Measurements from ENCODE around the gene DNAAF2. TPM values are rescaled to one million over a fixed set of nuclear protein-coding genes. Genes with fewer than 3 reads are reported as not detected.

Gene DNAAF2
- total and polyA plus RNA-seq, 2 of the 13 experiments (the other 11 are each of a cell fraction or from before 2014, with no cell fraction given), result 6.1 to 13.6 TPM

DNA sequence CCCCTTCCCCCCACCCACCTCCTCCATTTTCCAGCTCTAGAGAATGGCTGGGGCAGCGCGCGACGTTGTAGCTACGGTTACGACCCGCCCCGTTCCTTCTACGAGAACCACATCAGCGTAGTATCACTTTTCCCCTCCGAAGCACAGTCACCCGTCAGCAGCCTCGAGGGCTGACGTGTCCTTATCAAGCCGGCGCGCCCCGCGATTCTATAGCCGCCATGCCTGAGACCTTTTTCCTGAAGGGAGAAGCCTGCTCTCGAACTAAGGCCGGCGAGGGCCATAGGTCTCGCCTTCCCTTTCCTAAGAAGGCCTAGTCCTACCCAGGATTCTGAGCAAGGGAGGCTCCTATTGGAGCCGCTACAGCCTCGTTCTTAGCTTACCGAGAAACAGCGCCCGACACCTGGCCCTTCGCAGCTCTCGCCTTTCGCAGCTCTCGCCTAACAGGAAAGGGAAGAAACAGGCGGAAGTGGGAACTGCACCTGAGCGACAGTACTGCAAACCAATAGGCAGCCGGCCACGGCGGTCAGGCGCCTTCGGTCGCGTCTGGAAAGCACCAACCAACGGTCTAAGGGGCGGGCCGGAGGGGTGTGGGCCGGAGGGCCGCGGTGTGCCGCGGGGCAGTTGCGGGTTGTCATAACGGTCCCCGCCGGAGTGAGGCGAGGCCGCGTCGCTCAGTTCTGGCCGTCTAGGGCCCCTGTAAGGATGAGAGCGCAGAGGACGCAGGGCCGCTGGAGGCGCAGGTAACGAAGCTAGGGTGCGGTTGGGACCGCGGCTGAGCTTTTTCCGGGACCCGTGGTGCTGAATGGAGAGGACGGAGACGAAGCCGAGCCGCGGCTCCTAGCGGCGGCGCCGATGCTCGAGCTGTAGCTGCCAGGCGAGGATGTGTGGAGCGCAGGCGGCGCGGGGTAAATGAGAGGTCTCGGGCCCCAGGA lies 14.6 kb downstream of the DNAAF2 start, which contains the start of the genes MGAT2 and RPL36AL (continued):
- TF ChIP-seq, protein P1, sequence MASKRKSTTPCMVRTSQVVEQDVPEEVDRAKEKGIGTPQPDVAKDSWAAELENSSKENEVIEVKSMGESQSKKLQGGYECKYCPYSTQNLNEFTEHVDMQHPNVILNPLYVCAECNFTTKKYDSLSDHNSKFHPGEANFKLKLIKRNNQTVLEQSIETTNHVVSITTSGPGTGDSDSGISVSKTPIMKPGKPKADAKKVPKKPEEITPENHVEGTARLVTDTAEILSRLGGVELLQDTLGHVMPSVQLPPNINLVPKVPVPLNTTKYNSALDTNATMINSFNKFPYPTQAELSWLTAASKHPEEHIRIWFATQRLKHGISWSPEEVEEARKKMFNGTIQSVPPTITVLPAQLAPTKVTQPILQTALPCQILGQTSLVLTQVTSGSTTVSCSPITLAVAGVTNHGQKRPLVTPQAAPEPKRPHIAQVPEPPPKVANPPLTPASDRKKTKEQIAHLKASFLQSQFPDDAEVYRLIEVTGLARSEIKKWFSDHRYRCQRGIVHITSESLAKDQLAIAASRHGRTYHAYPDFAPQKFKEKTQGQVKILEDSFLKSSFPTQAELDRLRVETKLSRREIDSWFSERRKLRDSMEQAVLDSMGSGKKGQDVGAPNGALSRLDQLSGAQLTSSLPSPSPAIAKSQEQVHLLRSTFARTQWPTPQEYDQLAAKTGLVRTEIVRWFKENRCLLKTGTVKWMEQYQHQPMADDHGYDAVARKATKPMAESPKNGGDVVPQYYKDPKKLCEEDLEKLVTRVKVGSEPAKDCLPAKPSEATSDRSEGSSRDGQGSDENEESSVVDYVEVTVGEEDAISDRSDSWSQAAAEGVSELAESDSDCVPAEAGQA (IDR thresholded peaks at IDR 0.05; ENCODE audit: low read depth), result no peak
- TF ChIP-seq, protein P1 (CRISPR knock-in tag; IDR thresholded peaks at IDR 0.05; ENCODE audit: borderline replicate concordance), result no peak
- TF ChIP-seq SRF (IDR thresholded peaks at IDR 0.05; ENCODE audit: low read depth, low read length), result peak; percentile 36; the same call in 1 of the 2 replicates
- TF ChIP-seq ARNT (IDR thresholded peaks at IDR 0.05), result no peak
- TF ChIP-seq, protein P2, sequence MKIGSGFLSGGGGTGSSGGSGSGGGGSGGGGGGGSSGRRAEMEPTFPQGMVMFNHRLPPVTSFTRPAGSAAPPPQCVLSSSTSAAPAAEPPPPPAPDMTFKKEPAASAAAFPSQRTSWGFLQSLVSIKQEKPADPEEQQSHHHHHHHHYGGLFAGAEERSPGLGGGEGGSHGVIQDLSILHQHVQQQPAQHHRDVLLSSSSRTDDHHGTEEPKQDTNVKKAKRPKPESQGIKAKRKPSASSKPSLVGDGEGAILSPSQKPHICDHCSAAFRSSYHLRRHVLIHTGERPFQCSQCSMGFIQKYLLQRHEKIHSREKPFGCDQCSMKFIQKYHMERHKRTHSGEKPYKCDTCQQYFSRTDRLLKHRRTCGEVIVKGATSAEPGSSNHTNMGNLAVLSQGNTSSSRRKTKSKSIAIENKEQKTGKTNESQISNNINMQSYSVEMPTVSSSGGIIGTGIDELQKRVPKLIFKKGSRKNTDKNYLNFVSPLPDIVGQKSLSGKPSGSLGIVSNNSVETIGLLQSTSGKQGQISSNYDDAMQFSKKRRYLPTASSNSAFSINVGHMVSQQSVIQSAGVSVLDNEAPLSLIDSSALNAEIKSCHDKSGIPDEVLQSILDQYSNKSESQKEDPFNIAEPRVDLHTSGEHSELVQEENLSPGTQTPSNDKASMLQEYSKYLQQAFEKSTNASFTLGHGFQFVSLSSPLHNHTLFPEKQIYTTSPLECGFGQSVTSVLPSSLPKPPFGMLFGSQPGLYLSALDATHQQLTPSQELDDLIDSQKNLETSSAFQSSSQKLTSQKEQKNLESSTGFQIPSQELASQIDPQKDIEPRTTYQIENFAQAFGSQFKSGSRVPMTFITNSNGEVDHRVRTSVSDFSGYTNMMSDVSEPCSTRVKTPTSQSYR (CRISPR knock-in tag; IDR thresholded peaks at IDR 0.05; ENCODE audit: borderline replicate concordance), result peak; percentile 13; the same call in 1 of the 2 replicates
- no peak for TF ChIP-seq ZNF770 (CRISPR knock-in tag; IDR thresholded peaks at IDR 0.05)
- no peak for TF ChIP-seq RFXANK (CRISPR knock-in tag; IDR thresholded peaks at IDR 0.05)
- TF ChIP-seq SMARCE1 (IDR thresholded peaks at IDR 0.05; ENCODE audit: borderline replicate concordance), result no peak
- no peak for TF ChIP-seq ZNF326 (CRISPR knock-in tag; IDR thresholded peaks at IDR 0.05; ENCODE audit: borderline replicate concordance)
- TF ChIP-seq AFF4 (CRISPR knock-in tag; IDR thresholded peaks at IDR 0.05), result 0 out of 2 replicates have a peak, but pooled peaks have one; percentile 64
- TF ChIP-seq, protein P3, sequence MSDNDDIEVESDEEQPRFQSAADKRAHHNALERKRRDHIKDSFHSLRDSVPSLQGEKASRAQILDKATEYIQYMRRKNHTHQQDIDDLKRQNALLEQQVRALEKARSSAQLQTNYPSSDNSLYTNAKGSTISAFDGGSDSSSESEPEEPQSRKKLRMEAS (IDR thresholded peaks at IDR 0.05), result peak; percentile 61
- TF ChIP-seq PAF1 (CRISPR knock-in tag; IDR thresholded peaks at IDR 0.05), result no peak
- no peak for TF ChIP-seq ZNF44 (CRISPR knock-in tag; IDR thresholded peaks at IDR 0.05)
